Sigmoid colon (tissue), 7 donors: ENCODE results near the gene TFCP2L1. TPM values are rescaled to one million over a fixed set of nuclear protein-coding genes. Genes with fewer than 3 reads are reported as not detected.

Experiments
- DNase-seq: peaks from one replicate; pipeline ENCODE4 v3.0.0-alpha.2; 2019
- H3K27ac ChIP-seq, 4 donors: fragments of 200-600 bp; sonication (generic); one replicate each; pipeline ENCODE4 v1.5.1; 2016 to 2019; ENCODE audit warnings: mild to moderate bottlenecking in 1 of 4
- H3K27me3 ChIP-seq, 3 donors: fragments of 200-600 bp; sonication (generic); one replicate each; pipeline ENCODE4 v1.5.1; 2019; ENCODE audit warnings: mild to moderate bottlenecking in 1 of 3
- H3K36me3 ChIP-seq, 4 donors: fragments of 200-600 bp; sonication (generic); one replicate each; pipeline ENCODE4 v1.5.1; 2016 to 2019
- H3K4me1 ChIP-seq, 4 donors: fragments of 200-600 bp; sonication (generic); one replicate each; pipeline ENCODE4 v1.5.1; 2017 to 2019
- H3K4me3 ChIP-seq, 4 donors: fragments of 200-600 bp; sonication (generic); one replicate each; pipeline ENCODE4 v1.5.1; 2017 to 2019; ENCODE audit warnings: mild to moderate bottlenecking in 2 of 4, moderate library complexity in 1 of 4
- H3K9me3 ChIP-seq, 4 donors: fragments of 200-600 bp in 3 of 4; sonication (generic) in 3 of 4; one replicate each; pipeline versions ENCODE4 v1.5.1 to v1.6.1; 2013 to 2019
- CTCF ChIP-seq, 4 experiments: fragments of 450-650 bp in 3 of 4; fragments of 200-600 bp in 1 of 4; IDR thresholded peaks; one replicate each; pipeline ENCODE4 v1.5.1; 2016 to 2019; ENCODE audit warnings: antibody characterized with exemption in 4 of 4, mild to moderate bottlenecking in 3 of 4, moderate library complexity in 2 of 4
- EP300 ChIP-seq, 4 donors: sonication (generic); formaldehyde crosslinking; IDR thresholded peaks; one replicate each; pipeline ENCODE4 v1.6.1; 2017; ENCODE audit warnings: antibody characterized with exemption in 4 of 4
- POLR2A ChIP-seq, 2 donors: fragments of 450-650 bp; IDR thresholded peaks; one replicate each; pipeline ENCODE4 v1.6.1; 2016; ENCODE audit warnings: antibody characterized with exemption in 2 of 2, mild to moderate bottlenecking in 2 of 2, moderate library complexity in 2 of 2
- POLR2AphosphoS5 ChIP-seq, 4 donors: sonication (generic); formaldehyde crosslinking; IDR thresholded peaks; one replicate each; pipeline ENCODE4 v1.6.1; 2017; ENCODE audit warnings: antibody characterized with exemption in 4 of 4
- whole genome bisulfite sequencing, 2 donors: extraction: QIAGEN DNeasy Blood & Tissue Kit; methylation state at CpG; one replicate each; pipeline ENCODE4 v1.1.7; 2013; 5-methylcytosine and 5-hydroxymethylcytosine counted together
- intact Hi-C: fragments of 100-400 bp; cut with DNase I; formaldehyde crosslinking; loops from one replicate; pipeline ENCODE4 v1.15.1; 2023
- polyA plus RNA-seq, 3 donors: library from polyadenylated mRNA; stranded (reverse); fragments of 200-250 nt; gene quantifications; one replicate each; pipeline ENCODE4 v1.2.3, GENCODE V29; 2013
- total RNA-seq, 4 donors: library from RNA; depleted of rRNA; stranded (reverse); fragments of >200 nt; gene quantifications; one replicate each; pipeline ENCODE4 v1.1.0, GENCODE V29; 2016
- donor health status: healthy with polysubstance abuse.
- donor health status: Bipolar disorder and iron deficiency.
- donor health status: healthy.

The TFCP2L1 gene
- total and polyA plus RNA-seq, 7 donors: 0.14 to 35.5 (median 0.55) TPM

DNA sequence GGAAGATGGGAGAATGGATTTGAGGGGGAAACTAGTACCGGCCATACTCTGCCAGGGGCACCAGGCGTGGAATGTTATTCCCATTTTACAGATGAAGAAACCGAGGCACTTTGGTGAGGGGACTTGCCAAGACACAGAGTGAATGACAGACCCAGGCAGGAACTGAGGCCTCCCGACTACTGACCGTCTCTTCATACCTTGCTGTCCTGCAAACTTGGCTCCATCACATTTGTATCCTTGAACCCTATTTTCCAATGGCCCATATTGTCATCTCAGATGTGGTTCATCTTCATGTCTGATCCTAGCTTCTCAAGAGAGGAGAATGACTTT lies 6.2 kb upstream of the TFCP2L1 start:
- H3K36me3 ChIP-seq: no peaks in the 10 kb centered on the region
- H3K9me3 ChIP-seq: no peaks in the 10 kb centered on the region
- TF ChIP-seq POLR2A (IDR thresholded peaks at IDR 0.05): no peak
- TF ChIP-seq EP300 (IDR thresholded peaks at IDR 0.05): no peak
- TF ChIP-seq CTCF (IDR thresholded peaks at IDR 0.05): no peak
- no peak for TF ChIP-seq POLR2AphosphoS5 (IDR thresholded peaks at IDR 0.05)
- no peak overlapping the region for H3K4me3 ChIP-seq
- peaks cover 0 to 3% (median 0%) of the 10 kb centered on the region in 3 donors for H3K27me3 ChIP-seq
- no peak for DNase-seq
- intact Hi-C loops: no loop called here
- no peak overlapping the region for H3K27ac ChIP-seq
- no peaks in the 10 kb centered on the region for H3K4me1 ChIP-seq
- 96 to 97% methylated on average over 5 of the region's 5 CpGs for WGBS, 2 donors

DNA sequence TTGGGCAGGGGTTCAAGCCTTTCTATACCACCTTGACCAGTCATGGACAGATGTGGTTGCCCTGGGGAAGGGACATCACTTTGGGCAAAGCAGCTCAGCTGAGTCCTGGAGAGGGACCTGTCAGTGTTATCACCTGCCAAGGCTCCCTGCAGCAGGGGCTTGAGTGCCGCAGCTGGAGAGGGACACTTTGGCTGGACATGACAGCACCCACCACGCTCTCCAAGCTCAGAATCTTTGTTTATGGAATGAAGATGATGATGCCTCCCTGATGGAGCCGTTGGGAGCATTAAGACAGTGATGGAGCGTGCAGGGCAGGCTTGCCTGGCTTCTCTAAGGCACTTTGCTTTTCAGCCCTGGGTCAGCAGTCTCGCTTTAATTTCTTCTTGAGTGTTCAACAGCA lies 4.3 kb upstream of the TFCP2L1 start:
- no peak for TF ChIP-seq CTCF (IDR thresholded peaks at IDR 0.05)
- no peak for TF ChIP-seq EP300 (IDR thresholded peaks at IDR 0.05)
- no peak for TF ChIP-seq POLR2AphosphoS5 (IDR thresholded peaks at IDR 0.05)
- no peak for TF ChIP-seq POLR2A (IDR thresholded peaks at IDR 0.05)
- no peaks in the 10 kb centered on the region for H3K36me3 ChIP-seq
- H3K27ac ChIP-seq: no peak overlapping the region
- DNase-seq: no peak
- intact Hi-C loops: no loop called here
- no peaks in the 10 kb centered on the region for H3K9me3 ChIP-seq
- no peak overlapping the region for H3K4me3 ChIP-seq
- 89 to 93% methylated on average over 5 of the region's 5 CpGs for WGBS, 2 donors
- H3K4me1 ChIP-seq: peaks cover 0 to 12% (median 9%) of the 10 kb centered on the region in 4 donors
- peaks cover 10 to 22% (median 16%) of the 10 kb centered on the region in 3 donors for H3K27me3 ChIP-seq

DNA sequence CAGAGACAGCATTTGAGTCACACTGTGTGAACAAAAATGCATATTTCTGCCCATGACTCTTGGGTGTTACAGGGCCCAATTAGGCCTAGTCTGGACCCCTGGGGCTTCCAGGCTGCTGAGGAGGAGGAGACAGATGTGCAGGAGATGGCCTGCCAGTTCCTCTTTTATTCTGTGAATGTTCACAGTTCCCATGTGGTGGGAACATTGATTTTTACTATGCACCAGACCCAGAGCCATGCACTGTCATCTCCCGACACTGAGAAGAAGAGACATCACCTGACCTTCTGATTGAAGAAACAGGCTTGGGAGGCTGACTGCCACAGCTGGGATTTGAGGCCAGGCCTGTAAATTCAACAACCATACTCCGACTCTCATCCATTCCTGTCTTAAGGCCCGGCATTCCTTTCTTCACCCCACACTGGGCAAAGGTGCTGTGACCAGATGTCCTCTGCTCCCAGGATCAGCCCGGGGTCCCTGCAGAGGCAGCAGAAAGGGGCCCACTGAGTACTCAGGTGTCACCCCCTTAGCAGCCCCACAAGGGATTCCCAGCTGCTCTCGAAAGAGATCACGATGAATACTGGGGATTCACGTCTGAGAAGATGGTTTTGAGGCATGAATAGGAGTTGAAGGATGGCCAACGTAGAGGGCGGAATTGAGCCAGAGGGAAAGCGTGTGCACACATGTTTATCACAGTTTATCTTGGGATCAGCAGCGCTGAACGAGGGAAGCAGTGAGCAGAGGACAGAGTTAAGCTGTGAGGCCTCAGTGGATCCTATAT lies 3.6 kb upstream of the TFCP2L1 start:
- Histone ChIP-seq H3K27me3 (peaks cover 10 to 29% (median 22%) of the 10 kb centered on the region in 3 donors), H3K9me3 (no peaks in the 10 kb centered on the region), H3K4me3 (no peak overlapping the region), H3K36me3 (no peaks in the 10 kb centered on the region), H3K27ac (no peak overlapping the region), H3K4me1 (peaks cover 0 to 15% (median 12%) of the 10 kb centered on the region in 4 donors)
- intact Hi-C loops: no loop called here
- TF ChIP-seq POLR2A (IDR thresholded peaks at IDR 0.05): no peak
- TF ChIP-seq EP300 (IDR thresholded peaks at IDR 0.05): no peak
- TF ChIP-seq CTCF (IDR thresholded peaks at IDR 0.05): no peak
- no peak for TF ChIP-seq POLR2AphosphoS5 (IDR thresholded peaks at IDR 0.05)
- 79 to 88% methylated on average over 12 of the region's 12 CpGs for WGBS, 2 donors
- DNase-seq: no peak

DNA sequence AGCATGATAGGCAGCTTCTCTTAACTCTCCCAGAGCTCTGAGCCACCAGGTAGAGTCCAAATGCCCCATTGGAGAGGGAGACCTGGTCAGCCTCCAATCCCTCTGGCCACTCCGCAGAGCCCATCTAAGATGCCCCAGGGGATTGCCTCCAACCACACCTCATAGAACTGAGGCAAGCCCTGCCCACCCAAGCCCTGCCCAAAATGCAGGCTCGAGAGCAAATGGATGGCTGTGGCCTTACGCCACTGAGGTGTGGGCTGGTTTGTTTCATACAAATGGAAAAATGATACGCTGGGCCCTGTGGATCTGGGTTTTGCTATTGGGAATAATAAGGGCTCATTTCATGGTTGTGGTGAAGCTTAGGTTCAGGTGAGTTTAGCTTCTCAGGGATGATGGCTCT lies 3.0 kb upstream of the TFCP2L1 start:
- H3K27me3 ChIP-seq: peaks cover 10 to 36% (median 27%) of the 10 kb centered on the region in 3 donors
- TF ChIP-seq POLR2AphosphoS5 (IDR thresholded peaks at IDR 0.05) (no peak), EP300 (IDR thresholded peaks at IDR 0.05) (no peak), POLR2A (IDR thresholded peaks at IDR 0.05) (no peak), CTCF (IDR thresholded peaks at IDR 0.05) (no peak)
- intact Hi-C loops: no loop called here
- H3K4me3 ChIP-seq: no peak overlapping the region
- H3K4me1 ChIP-seq: peaks cover 0 to 15% (median 12%) of the 10 kb centered on the region in 4 donors
- H3K36me3 ChIP-seq: no peaks in the 10 kb centered on the region
- WGBS, 2 donors: 97 to 99% methylated on average over 4 of the region's 4 CpGs
- H3K27ac ChIP-seq: no peak overlapping the region
- DNase-seq: no peak
- no peaks in the 10 kb centered on the region for H3K9me3 ChIP-seq
